GM10847 (cell line): ENCODE measurements around the gene IDUA.

Source experiments
- POLR2A ChIP-seq: IDR thresholded peaks from 2 replicates; pipeline ENCODE4 v1.6.1; 2011; ENCODE audit not compliant: insufficient read length; ENCODE audit errors: extremely low read depth

Gene IDUA

DNA sequence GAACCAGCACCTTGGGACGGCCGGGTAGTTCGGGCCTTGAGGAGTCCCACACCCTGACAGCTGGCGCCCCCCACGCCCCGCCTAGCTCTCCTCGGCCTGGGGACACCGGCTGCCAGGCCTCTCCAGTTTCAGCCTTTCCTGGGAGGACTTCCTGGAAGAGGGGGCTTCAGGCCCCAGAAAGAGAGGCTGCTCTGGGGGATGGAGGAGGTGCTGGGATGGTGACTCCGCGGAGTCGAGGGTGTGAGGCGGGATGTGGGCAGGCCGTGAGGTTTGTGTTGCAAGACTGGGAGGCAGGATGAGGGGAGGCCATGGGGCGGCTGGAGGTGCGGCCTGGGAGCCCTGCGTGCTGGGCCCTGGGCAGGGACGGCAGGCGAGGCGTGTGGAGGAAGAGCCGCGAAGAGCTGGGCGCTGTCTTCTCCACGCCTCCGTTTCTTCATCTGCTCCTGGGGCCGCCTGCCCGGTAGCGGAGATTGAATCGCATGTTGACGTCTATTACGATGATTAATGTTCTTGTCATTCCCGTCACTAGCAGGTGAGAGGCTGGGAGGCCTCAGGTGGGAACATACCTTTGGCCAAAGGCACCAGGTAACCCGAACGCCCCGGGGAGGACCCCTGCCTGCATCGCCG lies 23.7 kb downstream of the IDUA start:
- TF ChIP-seq POLR2A: no peak

GRCh38 chr4:1011022-1011665 lies 24.3 kb downstream of the IDUA start, which contains the start of gene FGFRL1:
Gene FGFRL1 (plus strand): TSS chr4:1011626. CDS start chr4:1012486, 860 bp downstream.
- TF ChIP-seq POLR2A: no peak

- TF ChIP-seq POLR2A: no peak
Measured at GRCh38 chr4:1011666-1012033, 24.8 kb downstream of the IDUA start.

DNA sequence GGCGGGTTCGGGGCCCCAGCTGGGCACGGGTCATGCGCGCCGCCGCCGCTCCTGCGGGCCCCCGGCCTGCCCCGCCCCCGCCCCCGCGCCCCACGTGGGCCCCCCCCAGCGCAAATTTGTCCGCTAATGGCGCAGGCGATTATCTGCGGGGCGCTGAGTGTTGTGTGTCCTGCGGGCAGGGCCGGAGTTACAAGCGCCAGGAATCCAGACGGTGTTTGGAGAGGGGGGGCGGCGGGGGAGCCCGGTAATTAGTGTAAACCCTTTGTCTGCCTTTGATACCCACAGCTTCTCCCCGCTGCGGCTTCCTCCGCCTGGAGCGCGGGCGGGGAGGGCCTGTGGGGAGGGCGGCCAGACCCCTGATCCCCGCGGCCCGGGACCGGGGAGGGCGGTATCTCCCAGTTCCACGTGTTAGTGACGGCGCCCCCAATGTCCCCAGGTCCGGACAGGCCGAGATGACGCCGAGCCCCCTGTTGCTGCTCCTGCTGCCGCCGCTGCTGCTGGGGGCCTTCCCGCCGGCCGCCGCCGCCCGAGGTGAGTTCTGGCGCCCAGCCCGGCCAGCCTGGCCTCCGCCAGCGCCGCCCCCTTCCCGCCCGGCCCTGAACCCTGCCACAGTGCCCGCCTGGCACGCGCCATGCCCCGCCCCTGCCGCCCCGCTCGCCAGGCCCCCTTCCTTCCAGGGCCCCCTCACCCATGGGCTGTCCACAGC lies 25.3 kb downstream of the IDUA start:
- no peak for TF ChIP-seq POLR2A

- TF ChIP-seq POLR2A: no peak
Measured at GRCh38 chr4:1013225-1014073, 26.6 kb downstream of the IDUA start.

DNA sequence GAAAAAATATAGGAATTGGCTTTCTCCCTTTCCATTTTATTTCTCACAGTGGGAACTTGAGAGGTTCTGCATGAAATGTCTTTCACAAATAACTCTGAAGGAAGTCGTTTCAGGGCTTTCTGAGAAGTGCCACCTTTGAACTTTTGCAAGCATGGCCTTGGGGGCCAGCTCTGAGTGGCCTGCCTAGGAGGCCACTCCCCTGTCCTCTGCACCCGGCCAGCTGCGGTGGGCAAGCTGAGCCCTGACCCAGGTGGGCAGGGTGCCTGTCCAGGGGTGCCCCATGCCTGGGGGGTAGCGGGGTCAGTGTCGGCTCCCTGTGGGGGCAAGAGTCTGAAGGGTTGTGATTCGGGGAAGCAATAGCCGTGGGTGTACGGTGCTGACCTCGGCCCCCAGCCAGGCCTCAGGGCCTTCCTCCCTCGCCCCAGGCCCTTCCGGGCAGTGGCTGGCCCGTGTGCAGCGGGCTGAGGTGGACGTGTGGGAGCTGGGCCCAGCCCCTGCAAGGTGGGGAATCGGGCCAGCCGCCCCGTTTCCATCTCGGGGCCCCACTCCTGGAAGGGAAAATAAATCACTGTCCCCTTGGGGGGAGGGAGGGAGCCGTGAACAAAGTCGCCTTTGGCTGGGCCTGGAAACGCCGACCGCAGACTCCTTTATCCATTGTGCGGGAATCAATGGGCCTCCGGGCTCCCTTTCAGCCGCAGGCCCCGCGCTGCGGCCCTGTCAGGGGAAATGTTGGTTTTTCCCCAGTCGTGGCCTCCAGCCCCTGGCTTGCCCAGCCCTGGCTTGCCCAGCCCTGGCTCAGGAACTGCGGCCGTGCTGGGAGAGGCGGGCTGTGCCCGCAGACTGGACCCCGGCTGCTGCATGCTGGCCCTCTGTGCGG lies 27.7 kb downstream of the IDUA start:
- TF ChIP-seq POLR2A: no peak

DNA sequence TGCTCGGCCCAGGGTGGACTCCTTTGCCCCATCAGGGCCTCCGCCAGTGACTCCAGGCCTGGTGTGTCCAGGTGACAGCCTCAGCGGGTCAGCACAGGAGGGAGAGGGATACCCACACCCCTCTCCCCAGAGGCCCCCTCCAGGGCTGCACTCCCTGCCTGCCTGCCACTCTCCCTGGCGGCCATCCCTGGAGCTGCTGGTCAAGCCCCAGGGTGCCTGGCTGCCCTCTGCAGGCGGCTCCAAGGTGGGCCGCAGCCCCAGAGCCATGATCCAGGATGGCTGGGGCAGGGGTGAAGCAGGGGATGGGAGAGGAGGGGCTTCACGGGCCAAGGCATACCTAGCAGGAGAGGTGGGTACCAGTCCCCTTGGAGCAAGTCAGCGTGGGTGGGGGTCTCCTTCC lies 28.3 kb downstream of the IDUA start:
- TF ChIP-seq POLR2A: no peak

- TF ChIP-seq POLR2A: no peak
Measured at GRCh38 chr4:1015746-1016145, 28.9 kb downstream of the IDUA start.

DNA sequence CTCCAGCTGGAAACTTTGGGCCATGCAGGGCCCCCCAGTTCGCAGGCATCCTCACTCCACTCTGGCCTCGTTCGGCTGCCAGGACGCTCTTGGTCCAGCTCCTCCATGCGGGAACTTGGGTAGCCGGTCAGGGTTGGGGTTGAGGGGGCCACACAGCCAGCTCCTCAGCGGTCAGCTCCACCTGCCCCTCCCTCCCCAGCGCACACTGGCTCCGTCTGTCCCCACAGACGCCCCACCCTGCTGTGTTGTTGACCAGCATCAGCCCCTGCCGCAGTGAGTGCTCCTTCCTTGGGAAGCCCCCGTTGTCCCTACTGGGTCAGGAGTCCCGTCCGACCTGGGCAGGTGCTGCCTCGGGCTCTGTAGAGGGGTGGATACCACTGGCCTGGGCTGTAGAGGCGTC lies 30.4 kb downstream of the IDUA start:
- no peak for TF ChIP-seq POLR2A

DNA sequence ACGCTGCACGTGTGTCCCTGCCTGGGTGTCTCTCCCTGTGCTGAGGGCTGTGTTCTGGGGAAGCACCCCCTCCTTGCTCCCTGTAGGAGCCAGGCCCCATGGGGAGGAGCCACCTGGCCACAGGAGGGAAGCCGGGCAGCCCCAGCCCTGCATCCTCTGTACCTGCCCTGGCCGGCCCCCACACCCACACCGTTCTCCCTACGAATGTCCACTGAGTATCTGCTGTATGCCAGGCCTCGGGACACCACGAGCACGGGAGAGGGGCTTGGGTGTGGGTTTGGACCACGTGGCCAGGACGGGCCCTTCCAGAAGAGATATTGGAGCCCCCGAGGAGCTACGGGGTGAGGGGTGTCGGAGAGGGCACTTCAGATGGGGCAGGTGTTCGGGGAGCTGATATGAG lies 30.9 kb downstream of the IDUA start:
- no peak for TF ChIP-seq POLR2A

GRCh38 chr4:1018147-1019020 lies 31.5 kb downstream of the IDUA start:
- no peak for TF ChIP-seq POLR2A

GRCh38 chr4:1019320-1019719 lies 32.5 kb downstream of the IDUA start:
- no peak for TF ChIP-seq POLR2A

GRCh38 chr4:1019729-1020470 lies 33.1 kb downstream of the IDUA start:
- no peak for TF ChIP-seq POLR2A
